ENCODE data around the gene ANKS1B. TPM values are rescaled to one million over a fixed set of nuclear protein-coding genes. Genes with fewer than 3 reads are reported as not detected.

Gene ANKS1B
- total and polyA plus RNA-seq, 4 donors = 0.03 to 3.4 (median 0.53) TPM

DNA sequence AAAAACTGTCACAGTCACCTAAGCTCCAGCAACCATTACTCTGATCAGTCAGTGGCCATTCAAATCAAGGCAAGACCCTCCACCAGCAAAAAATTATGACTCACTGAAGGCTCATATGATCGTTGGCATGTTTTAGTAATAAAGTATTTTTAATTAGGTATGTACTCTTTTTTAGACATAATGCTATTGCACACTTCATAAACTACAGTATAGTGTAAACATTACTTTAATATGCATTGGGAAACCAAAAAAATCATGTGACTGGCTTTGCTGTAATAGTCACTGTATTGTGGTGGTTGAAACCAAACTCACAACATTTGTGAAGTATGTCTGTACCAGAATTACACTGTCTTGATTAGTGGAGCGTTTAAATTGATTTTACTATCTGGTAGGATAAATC lies 471.7 kb downstream of the ANKS1B start:
- H3K9ac ChIP-seq (ENCODE audit: low read depth in 1 of 2, low read length in 2 of 2) = no peak overlapping the region
- no peak for DNase-seq (ENCODE audit: low spot score)
- H3K27ac ChIP-seq (ENCODE audit: low read depth in 1 of 2, low read length in 2 of 2) = no peak overlapping the region
- H3K27me3 ChIP-seq (ENCODE audit: control insufficient read depth in 4 of 4, insufficient read depth in 4 of 4, low read length in 3 of 4) = no peaks in the 10 kb centered on the region
- H3K4me3 ChIP-seq (ENCODE audit: low read depth in 1 of 3, low read length in 3 of 3) = no peak overlapping the region
- no peaks in the 10 kb centered on the region for H3K4me1 ChIP-seq (ENCODE audit: control insufficient read depth in 4 of 4, insufficient read depth in 4 of 4, low read length in 3 of 4)
- no peaks in the 10 kb centered on the region for H3K36me3 ChIP-seq (ENCODE audit: control insufficient read depth in 4 of 4, insufficient read depth in 3 of 4, low read depth in 1 of 4, low read length in 3 of 4)
- peaks cover 0 to 2% (median 2%) of the 10 kb centered on the region in 4 donors for H3K9me3 ChIP-seq (ENCODE audit: control insufficient read depth in 4 of 4, low read length in 3 of 4)
- TF ChIP-seq HNF4A (conservative IDR thresholded peaks at IDR 0.05) (no peak), SP1 (IDR thresholded peaks at IDR 0.05) (no peak), EGR1 (IDR thresholded peaks at IDR 0.05; ENCODE audit: low read depth in 2 of 2) (no peak)
- TF ChIP-seq, protein P1, sequence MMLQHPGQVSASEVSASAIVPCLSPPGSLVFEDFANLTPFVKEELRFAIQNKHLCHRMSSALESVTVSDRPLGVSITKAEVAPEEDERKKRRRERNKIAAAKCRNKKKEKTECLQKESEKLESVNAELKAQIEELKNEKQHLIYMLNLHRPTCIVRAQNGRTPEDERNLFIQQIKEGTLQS (IDR thresholded peaks at IDR 0.05) = no peak
- TF ChIP-seq, protein P2, sequence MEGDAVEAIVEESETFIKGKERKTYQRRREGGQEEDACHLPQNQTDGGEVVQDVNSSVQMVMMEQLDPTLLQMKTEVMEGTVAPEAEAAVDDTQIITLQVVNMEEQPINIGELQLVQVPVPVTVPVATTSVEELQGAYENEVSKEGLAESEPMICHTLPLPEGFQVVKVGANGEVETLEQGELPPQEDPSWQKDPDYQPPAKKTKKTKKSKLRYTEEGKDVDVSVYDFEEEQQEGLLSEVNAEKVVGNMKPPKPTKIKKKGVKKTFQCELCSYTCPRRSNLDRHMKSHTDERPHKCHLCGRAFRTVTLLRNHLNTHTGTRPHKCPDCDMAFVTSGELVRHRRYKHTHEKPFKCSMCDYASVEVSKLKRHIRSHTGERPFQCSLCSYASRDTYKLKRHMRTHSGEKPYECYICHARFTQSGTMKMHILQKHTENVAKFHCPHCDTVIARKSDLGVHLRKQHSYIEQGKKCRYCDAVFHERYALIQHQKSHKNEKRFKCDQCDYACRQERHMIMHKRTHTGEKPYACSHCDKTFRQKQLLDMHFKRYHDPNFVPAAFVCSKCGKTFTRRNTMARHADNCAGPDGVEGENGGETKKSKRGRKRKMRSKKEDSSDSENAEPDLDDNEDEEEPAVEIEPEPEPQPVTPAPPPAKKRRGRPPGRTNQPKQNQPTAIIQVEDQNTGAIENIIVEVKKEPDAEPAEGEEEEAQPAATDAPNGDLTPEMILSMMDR (IDR thresholded peaks at IDR 0.05; ENCODE audit: low read depth, low read length, missing input control) = no peak
- 76% methylated on average over 2 of the region's 2 CpGs for WGBS

DNA sequence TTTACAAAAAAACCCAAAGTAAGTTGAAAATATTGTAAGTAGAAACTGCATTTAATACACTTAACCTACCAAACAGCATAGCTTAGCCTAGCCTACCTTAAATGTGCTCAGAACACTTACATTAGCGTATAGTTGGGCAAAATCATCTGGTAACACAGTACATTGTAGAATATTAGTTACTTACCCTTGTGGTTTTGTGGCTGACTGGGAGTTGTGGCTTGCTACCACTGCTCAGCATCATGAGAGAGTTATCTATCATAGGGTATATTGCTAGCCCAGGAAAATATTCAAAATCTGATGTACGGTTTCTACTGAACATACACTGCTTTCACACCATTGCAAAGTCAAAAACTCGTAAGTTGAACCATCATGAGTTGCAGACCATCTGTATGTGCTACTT lies 478.9 kb downstream of the ANKS1B start:
- 73% methylated on average over 3 of the region's 3 CpGs for WGBS
- no peak for DNase-seq (ENCODE audit: low spot score)

More for the DNA sequence above, 478.9 kb downstream of the ANKS1B start:
- H3K36me3 ChIP-seq (ENCODE audit: control insufficient read depth in 4 of 4, insufficient read depth in 3 of 4, low read depth in 1 of 4, low read length in 3 of 4) = no peaks in the 10 kb centered on the region
- no peaks in the 10 kb centered on the region for H3K4me1 ChIP-seq (ENCODE audit: control insufficient read depth in 4 of 4, insufficient read depth in 4 of 4, low read length in 3 of 4)
- no peak overlapping the region for H3K9ac ChIP-seq (ENCODE audit: low read depth in 1 of 2, low read length in 2 of 2)
- TF ChIP-seq, protein P3, sequence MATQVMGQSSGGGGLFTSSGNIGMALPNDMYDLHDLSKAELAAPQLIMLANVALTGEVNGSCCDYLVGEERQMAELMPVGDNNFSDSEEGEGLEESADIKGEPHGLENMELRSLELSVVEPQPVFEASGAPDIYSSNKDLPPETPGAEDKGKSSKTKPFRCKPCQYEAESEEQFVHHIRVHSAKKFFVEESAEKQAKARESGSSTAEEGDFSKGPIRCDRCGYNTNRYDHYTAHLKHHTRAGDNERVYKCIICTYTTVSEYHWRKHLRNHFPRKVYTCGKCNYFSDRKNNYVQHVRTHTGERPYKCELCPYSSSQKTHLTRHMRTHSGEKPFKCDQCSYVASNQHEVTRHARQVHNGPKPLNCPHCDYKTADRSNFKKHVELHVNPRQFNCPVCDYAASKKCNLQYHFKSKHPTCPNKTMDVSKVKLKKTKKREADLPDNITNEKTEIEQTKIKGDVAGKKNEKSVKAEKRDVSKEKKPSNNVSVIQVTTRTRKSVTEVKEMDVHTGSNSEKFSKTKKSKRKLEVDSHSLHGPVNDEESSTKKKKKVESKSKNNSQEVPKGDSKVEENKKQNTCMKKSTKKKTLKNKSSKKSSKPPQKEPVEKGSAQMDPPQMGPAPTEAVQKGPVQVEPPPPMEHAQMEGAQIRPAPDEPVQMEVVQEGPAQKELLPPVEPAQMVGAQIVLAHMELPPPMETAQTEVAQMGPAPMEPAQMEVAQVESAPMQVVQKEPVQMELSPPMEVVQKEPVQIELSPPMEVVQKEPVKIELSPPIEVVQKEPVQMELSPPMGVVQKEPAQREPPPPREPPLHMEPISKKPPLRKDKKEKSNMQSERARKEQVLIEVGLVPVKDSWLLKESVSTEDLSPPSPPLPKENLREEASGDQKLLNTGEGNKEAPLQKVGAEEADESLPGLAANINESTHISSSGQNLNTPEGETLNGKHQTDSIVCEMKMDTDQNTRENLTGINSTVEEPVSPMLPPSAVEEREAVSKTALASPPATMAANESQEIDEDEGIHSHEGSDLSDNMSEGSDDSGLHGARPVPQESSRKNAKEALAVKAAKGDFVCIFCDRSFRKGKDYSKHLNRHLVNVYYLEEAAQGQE (IDR thresholded peaks at IDR 0.05) = no peak
- TF ChIP-seq YY1 (IDR thresholded peaks at IDR 0.05) = no peak
- TF ChIP-seq, protein P4, sequence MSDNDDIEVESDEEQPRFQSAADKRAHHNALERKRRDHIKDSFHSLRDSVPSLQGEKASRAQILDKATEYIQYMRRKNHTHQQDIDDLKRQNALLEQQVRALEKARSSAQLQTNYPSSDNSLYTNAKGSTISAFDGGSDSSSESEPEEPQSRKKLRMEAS (IDR thresholded peaks at IDR 0.05) = no peak
- TF ChIP-seq, protein P5, sequence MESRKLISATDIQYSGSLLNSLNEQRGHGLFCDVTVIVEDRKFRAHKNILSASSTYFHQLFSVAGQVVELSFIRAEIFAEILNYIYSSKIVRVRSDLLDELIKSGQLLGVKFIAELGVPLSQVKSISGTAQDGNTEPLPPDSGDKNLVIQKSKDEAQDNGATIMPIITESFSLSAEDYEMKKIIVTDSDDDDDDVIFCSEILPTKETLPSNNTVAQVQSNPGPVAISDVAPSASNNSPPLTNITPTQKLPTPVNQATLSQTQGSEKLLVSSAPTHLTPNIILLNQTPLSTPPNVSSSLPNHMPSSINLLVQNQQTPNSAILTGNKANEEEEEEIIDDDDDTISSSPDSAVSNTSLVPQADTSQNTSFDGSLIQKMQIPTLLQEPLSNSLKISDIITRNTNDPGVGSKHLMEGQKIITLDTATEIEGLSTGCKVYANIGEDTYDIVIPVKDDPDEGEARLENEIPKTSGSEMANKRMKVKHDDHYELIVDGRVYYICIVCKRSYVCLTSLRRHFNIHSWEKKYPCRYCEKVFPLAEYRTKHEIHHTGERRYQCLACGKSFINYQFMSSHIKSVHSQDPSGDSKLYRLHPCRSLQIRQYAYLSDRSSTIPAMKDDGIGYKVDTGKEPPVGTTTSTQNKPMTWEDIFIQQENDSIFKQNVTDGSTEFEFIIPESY (IDR thresholded peaks at IDR 0.05) = no peak
- TF ChIP-seq NR2F2 (IDR thresholded peaks at IDR 0.05) = no peak
- TF ChIP-seq RAD21 (IDR thresholded peaks at IDR 0.05) = no peak
- no peak for TF ChIP-seq TAF1 (conservative IDR thresholded peaks at IDR 0.05)
- TF ChIP-seq SP1 (IDR thresholded peaks at IDR 0.05) = no peak
- TF ChIP-seq JUND (IDR thresholded peaks at IDR 0.05) = no peak
- TF ChIP-seq, protein P2 (IDR thresholded peaks at IDR 0.05; ENCODE audit: low read depth, low read length, missing input control) = no peak
- TF ChIP-seq, protein P1 (IDR thresholded peaks at IDR 0.05) = no peak
- TF ChIP-seq FOXA1 (IDR thresholded peaks at IDR 0.05) = no peak
- no peak for TF ChIP-seq FOXA2 (IDR thresholded peaks at IDR 0.05)
- TF ChIP-seq GABPA (IDR thresholded peaks at IDR 0.05 in 1 of 2, conservative IDR thresholded peaks at IDR 0.05 in 1 of 2) = no peak
- TF ChIP-seq EGR1 (IDR thresholded peaks at IDR 0.05; ENCODE audit: low read depth in 2 of 2) = no peak
- no peak for TF ChIP-seq RXRA (IDR thresholded peaks at IDR 0.05)
- peaks cover 0 to 2% (median under 1%) of the 10 kb centered on the region in 4 donors for H3K9me3 ChIP-seq (ENCODE audit: control insufficient read depth in 4 of 4, low read length in 3 of 4)
- no peak overlapping the region for H3K27ac ChIP-seq (ENCODE audit: low read depth in 1 of 2, low read length in 2 of 2)
- H3K4me3 ChIP-seq (ENCODE audit: low read depth in 1 of 3, low read length in 3 of 3) = no peak overlapping the region
- H3K27me3 ChIP-seq (ENCODE audit: control insufficient read depth in 4 of 4, insufficient read depth in 4 of 4, low read length in 3 of 4) = no peaks in the 10 kb centered on the region
